Measurements from ENCODE around the gene EXOC4. TPM values are rescaled to one million over a fixed set of nuclear protein-coding genes. Genes with fewer than 3 reads are reported as not detected.

EXOC4 gene
- total RNA-seq, 1 donor from 2014 or later, result 103 TPM

DNA sequence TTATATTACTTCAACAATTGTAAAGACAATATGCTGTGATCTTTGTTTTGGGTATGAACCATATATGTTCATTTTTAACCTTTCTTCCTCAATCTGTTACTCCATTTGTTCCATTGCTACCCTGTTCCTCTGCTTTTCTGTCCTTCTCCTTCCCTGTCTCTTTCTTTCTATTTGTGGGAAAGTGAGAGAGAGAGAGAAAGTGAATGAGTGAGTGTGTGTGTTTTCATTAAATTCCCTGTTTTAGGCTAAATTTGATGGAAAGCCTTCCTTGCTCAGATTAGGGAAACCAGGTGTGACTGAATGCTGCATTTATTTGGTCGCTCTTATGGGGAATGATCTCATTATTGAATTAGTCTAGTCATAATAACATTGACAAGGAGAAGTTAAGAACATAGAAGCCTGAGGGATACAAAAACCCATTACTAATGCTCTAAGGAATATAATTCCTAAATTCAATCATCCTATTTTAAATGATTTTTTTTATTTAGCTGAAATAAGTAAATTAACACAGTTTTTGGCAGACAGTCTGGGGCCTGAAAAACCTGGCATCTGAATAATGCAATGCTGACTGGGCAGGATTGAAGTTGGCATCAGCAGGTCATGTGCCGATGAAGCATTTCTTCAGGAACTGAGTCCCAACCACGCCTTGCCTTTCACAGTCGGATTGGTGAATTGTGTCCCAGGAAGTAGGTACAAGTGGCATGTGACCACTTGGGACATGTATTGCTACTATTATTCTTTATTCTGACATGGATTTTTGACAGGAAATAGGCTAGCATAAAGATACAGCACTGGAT is 756.6 kb downstream of the EXOC4 start:
- ATAC-seq (ENCODE audit: low read depth), result no peak
- intact Hi-C loops (cut with micrococcal nuclease), result no loop called here
- TF ChIP-seq, protein P1, sequence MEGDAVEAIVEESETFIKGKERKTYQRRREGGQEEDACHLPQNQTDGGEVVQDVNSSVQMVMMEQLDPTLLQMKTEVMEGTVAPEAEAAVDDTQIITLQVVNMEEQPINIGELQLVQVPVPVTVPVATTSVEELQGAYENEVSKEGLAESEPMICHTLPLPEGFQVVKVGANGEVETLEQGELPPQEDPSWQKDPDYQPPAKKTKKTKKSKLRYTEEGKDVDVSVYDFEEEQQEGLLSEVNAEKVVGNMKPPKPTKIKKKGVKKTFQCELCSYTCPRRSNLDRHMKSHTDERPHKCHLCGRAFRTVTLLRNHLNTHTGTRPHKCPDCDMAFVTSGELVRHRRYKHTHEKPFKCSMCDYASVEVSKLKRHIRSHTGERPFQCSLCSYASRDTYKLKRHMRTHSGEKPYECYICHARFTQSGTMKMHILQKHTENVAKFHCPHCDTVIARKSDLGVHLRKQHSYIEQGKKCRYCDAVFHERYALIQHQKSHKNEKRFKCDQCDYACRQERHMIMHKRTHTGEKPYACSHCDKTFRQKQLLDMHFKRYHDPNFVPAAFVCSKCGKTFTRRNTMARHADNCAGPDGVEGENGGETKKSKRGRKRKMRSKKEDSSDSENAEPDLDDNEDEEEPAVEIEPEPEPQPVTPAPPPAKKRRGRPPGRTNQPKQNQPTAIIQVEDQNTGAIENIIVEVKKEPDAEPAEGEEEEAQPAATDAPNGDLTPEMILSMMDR (IDR thresholded peaks at IDR 0.05), result no peak
- Mint-ChIP-seq H3K36me3 (ENCODE audit: low read depth) (peaks cover 57% of the 10 kb centered on the region), H3K27me3 (no peaks in the 10 kb centered on the region), H3K27ac (no peak overlapping the region), H3K9me3 (no peaks in the 10 kb centered on the region), H3K4me3 (no peak overlapping the region), H3K4me1 (no peaks in the 10 kb centered on the region)
- DNase-seq, result no peak
- ChIA-PET POLR2A (no interaction called here), CTCF (no interaction called here)

DNA sequence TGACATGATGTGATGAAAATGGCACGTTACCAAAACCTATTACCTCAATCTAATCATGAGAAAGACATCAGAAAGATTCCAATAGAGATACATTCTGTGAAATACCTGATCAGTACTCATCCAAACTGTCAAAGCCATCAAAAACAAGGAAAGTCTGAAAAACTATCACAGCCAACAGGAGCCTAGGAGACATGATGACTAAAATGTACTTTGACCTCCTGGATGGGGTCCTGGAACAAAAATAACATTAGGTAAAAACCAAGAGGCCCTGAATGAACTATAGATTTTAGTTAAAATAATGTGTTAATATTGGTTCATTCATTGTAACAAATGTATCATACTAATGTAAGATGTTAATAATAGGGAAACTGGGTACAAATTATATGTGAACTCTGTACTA is 760.4 kb downstream of the EXOC4 start:
- no peak for DNase-seq
- no peak overlapping the region for H3K4me3 Mint-ChIP-seq
- ChIA-PET POLR2A (no interaction called here), CTCF (no interaction called here)
- no peak for ATAC-seq (ENCODE audit: low read depth)
- no peak overlapping the region for H3K27ac Mint-ChIP-seq
- H3K4me1 Mint-ChIP-seq, result no peaks in the 10 kb centered on the region
- H3K36me3 Mint-ChIP-seq (ENCODE audit: low read depth), result peaks cover 30% of the 10 kb centered on the region
- H3K9me3 Mint-ChIP-seq, result no peaks in the 10 kb centered on the region
- H3K27me3 Mint-ChIP-seq, result no peaks in the 10 kb centered on the region
- TF ChIP-seq, protein P1 (IDR thresholded peaks at IDR 0.05), result no peak
- intact Hi-C loops (cut with micrococcal nuclease), result no loop called here

DNA sequence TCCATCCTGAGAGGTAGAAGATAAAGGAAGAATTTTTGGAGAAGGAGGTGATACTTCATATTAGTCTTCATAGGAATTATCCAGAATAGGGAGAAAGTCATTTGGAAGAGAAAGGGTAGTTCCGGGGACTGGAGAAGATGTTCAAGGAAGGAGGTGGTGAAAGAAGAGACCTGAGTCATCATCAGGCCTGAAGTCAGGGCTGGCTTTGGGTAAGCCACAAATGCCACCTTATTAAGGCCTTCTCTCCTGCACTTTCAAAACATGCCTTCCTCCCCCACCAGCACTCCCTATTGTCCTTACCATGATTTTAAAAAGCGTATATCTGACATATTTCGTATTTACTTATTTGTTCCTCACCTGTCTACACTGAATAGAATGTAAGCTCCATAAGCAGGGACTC is 762.1 kb downstream of the EXOC4 start:
- TF ChIP-seq, protein P1 (IDR thresholded peaks at IDR 0.05), result no peak
- DNase-seq, result no peak
- Mint-ChIP-seq H3K4me3 (no peak overlapping the region), H3K27ac (no peak overlapping the region), H3K9me3 (no peaks in the 10 kb centered on the region), H3K4me1 (no peaks in the 10 kb centered on the region), H3K27me3 (no peaks in the 10 kb centered on the region), H3K36me3 (ENCODE audit: low read depth) (peaks cover 15% of the 10 kb centered on the region)
- no peak for ATAC-seq (ENCODE audit: low read depth)
- CTCF ChIA-PET, result no interaction called here
- POLR2A ChIA-PET, result no interaction called here
- intact Hi-C loops (cut with micrococcal nuclease), result no loop called here

DNA sequence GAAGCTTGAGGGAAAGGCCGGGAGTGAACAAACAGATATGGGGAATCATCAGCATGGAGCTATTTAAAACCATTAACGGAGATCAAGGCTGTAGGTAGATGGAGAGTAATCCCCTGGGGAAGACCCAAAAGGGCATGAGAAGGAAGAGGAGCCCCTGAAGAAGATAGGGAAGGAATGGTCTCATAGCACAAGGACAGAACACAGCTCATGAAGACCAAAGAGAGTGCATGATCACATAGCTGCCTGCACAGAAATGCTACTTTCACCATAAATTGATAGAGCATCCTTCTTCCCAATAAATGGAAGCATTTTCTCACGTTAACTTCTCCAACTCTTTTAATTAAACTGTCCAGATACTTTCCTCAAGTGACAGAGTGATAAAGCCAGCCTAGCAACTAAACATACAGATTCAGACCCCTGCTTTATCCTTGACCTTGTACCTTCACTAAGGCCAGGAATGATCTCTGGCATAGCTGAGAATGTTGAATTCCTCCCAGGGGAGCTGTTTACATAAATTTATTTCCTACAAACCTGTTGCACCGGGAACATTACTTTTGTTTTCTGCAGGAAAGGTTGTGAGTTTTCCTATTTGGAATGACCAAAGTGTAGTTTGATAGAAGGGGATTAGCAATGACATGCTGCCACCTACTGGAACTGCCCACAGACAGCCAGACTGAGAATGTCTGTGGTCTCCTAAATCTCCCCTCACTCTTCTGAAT is 763.5 kb downstream of the EXOC4 start:
- ATAC-seq (ENCODE audit: low read depth) (no peak), DNase-seq (no peak)
- intact Hi-C loops (cut with micrococcal nuclease), result loop anchor here (2.0 kb wide), 1 partner anchor 1698 kb away; no protein-coding TSS in a partner anchor
- TF ChIP-seq, protein P1 (IDR thresholded peaks at IDR 0.05), result no peak
- CTCF ChIA-PET, result interaction anchor here (0.8 kb wide), 1 partner anchor 1698 kb away, joined by 3 read pairs; no protein-coding TSS in a partner anchor
- Mint-ChIP-seq H3K4me1 (no peaks in the 10 kb centered on the region), H3K9me3 (no peaks in the 10 kb centered on the region), H3K36me3 (ENCODE audit: low read depth) (peaks cover under 1% of the 10 kb centered on the region), H3K27me3 (no peaks in the 10 kb centered on the region), H3K4me3 (no peak overlapping the region), H3K27ac (no peak overlapping the region)
- POLR2A ChIA-PET, result no interaction called here

DNA sequence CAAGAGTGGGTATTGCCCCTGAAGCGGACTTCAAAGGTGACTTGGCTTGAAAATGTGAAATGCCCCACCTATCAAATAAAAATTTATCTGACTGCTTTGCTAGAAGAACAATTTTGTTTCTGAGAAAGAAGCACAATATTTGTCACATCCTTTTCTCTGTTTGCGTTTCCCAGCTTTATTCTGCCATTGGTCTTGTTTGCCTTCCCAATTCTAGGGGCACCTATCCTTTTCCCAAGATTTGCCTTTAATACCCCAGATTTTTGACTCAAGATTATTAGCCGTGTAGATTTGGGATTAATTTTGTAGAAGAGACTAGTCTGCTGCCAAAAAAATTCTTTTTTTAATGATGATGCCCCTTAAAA is 764.0 kb downstream of the EXOC4 start:
- no peaks in the 10 kb centered on the region for H3K27me3 Mint-ChIP-seq
- H3K9me3 Mint-ChIP-seq, result no peaks in the 10 kb centered on the region
- ATAC-seq (ENCODE audit: low read depth), result no peak
- no peak for DNase-seq
- no peaks in the 10 kb centered on the region for H3K36me3 Mint-ChIP-seq (ENCODE audit: low read depth)
- intact Hi-C loops (cut with micrococcal nuclease), result loop anchor here (2.0 kb wide), 1 partner anchor 1698 kb away; no protein-coding TSS in a partner anchor
- no peak overlapping the region for H3K27ac Mint-ChIP-seq
- no peaks in the 10 kb centered on the region for H3K4me1 Mint-ChIP-seq
- TF ChIP-seq, protein P1 (IDR thresholded peaks at IDR 0.05), result no peak
- POLR2A ChIA-PET, result no interaction called here
- H3K4me3 Mint-ChIP-seq, result no peak overlapping the region
- CTCF ChIA-PET, result interaction anchor here (0.8 kb wide), 1 partner anchor 1698 kb away, joined by 3 read pairs; no protein-coding TSS in a partner anchor

All from activated B cell treated with CpG ODN at 0.5 μM for 24 hours (primary cell).